ENCODE results near the gene PDE2A.

- TF ChIP-seq ZNF274 (IDR thresholded peaks at IDR 0.05; ENCODE audit: low read depth, low read length) (no peak), YY1 (IDR thresholded peaks at IDR 0.05; ENCODE audit: insufficient read depth, insufficient read length) (no peak), SUZ12 (IDR thresholded peaks at IDR 0.05; ENCODE audit: extremely low read depth, insufficient read depth, insufficient read length) (no peak)
Observed at GRCh38 chr11:72655896-72656464, 18.2 kb downstream of the PDE2A start.

All from NT2/D1 (cell line).